MM.1S (cell line): ENCODE measurements around the gene GATA5.
A peak's percentile ranks its signal among the peaks of the same experiment; 100 is the strongest.

Experiments used
- EZH2 ChIP-seq: fragments of 300-600 bp; sonication (generic); optimal IDR thresholded peaks from 2 replicates; pipeline ENCODE3; 2017; ENCODE audit warnings: low read depth, mild to moderate bottlenecking, antibody characterized with exemption, low read length, mixed read lengths
- EZH2phosphoT487 ChIP-seq: fragments of 300-600 bp; sonication (generic); IDR thresholded peaks from 2 replicates; pipeline ENCODE4 v1.6.1; 2018; ENCODE audit warnings: antibody characterized with exemption, low read length
- TF ChIP-seq, protein P1 (sequence below): fragments of 300-600 bp; sonication (generic); IDR thresholded peaks from 2 replicates; pipeline ENCODE4 v1.5.1; 2016; ENCODE audit warnings: antibody characterized with exemption, low read length, mixed read lengths

DNA sequence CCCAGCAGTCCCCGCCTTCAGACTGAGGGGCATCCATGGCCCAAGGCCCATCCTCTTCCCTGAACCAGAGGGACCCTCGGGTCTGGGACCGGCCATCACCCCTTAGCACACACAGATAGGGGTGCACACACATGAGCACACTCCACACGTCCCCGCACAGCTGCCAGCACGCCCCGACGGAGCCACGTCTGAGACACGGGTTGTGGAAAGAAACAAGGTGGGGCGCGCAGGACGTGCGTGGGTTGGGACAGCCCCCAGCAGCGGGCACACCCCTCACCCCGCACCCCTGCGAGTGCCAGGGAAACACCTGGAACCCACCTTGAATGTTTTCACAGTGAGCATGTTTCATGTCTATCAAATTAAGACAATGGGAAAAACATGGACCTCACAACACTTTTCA, 6.4 kb downstream of the GATA5 start:
- TF ChIP-seq, protein P1, sequence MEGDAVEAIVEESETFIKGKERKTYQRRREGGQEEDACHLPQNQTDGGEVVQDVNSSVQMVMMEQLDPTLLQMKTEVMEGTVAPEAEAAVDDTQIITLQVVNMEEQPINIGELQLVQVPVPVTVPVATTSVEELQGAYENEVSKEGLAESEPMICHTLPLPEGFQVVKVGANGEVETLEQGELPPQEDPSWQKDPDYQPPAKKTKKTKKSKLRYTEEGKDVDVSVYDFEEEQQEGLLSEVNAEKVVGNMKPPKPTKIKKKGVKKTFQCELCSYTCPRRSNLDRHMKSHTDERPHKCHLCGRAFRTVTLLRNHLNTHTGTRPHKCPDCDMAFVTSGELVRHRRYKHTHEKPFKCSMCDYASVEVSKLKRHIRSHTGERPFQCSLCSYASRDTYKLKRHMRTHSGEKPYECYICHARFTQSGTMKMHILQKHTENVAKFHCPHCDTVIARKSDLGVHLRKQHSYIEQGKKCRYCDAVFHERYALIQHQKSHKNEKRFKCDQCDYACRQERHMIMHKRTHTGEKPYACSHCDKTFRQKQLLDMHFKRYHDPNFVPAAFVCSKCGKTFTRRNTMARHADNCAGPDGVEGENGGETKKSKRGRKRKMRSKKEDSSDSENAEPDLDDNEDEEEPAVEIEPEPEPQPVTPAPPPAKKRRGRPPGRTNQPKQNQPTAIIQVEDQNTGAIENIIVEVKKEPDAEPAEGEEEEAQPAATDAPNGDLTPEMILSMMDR = no peak
- peak; percentile 4 for TF ChIP-seq EZH2
- TF ChIP-seq EZH2phosphoT487 = no peak
